ENCODE data around the gene SKAP1. TPM values are rescaled to one million over a fixed set of nuclear protein-coding genes. Genes with fewer than 3 reads are reported as not detected.

Gene SKAP1
- total and polyA plus RNA-seq, 12 donors = 3.2 to 117 (median 10.7) TPM

DNA sequence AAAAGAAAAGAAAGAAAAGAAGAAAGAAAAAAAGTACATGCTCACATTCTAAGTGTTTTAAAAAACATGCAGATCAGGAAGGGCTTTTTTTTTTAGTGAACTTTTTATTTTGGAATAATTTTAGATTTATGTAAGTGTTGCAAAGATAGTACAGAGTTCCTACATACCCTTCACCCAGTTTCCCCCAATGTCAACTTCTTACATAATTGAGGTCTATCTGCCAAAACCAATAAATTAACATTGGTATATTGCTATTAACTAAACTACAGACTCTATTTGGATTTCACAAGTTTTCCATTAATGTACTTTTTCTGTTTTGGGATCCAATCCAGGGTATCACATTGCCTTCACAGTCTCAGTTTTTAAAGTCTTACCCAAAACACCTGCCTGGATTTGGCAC is 81.7 kb downstream of the SKAP1 start:
- no peaks in the 10 kb centered on the region for H3K4me1 ChIP-seq (replicated peaks in 1 of 2)
- H3K4me3 ChIP-seq = no peak overlapping the region
- no peaks in the 10 kb centered on the region for H3K9me3 ChIP-seq (replicated peaks in 1 of 3)
- intact Hi-C loops (cut with DNase I) = loop anchor here (5.0 to 10.0 kb wide), 2 partner anchors 109 to 246 kb away; partner anchors contain the start of genes HOXB3 (in 1 of the 2) and HOXB5 (in 1 of the 2)
- no peaks in the 10 kb centered on the region for H3K36me3 ChIP-seq (replicated peaks in 1 of 2)
- no peaks in the 10 kb centered on the region for H3K27me3 ChIP-seq
- H3K27ac ChIP-seq = no peak overlapping the region
- no peak for TF ChIP-seq POLR2A (IDR thresholded peaks at IDR 0.05)
- TF ChIP-seq, protein P1, sequence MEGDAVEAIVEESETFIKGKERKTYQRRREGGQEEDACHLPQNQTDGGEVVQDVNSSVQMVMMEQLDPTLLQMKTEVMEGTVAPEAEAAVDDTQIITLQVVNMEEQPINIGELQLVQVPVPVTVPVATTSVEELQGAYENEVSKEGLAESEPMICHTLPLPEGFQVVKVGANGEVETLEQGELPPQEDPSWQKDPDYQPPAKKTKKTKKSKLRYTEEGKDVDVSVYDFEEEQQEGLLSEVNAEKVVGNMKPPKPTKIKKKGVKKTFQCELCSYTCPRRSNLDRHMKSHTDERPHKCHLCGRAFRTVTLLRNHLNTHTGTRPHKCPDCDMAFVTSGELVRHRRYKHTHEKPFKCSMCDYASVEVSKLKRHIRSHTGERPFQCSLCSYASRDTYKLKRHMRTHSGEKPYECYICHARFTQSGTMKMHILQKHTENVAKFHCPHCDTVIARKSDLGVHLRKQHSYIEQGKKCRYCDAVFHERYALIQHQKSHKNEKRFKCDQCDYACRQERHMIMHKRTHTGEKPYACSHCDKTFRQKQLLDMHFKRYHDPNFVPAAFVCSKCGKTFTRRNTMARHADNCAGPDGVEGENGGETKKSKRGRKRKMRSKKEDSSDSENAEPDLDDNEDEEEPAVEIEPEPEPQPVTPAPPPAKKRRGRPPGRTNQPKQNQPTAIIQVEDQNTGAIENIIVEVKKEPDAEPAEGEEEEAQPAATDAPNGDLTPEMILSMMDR (IDR thresholded peaks at IDR 0.05) = no peak
- DNase-seq = no peak

DNA sequence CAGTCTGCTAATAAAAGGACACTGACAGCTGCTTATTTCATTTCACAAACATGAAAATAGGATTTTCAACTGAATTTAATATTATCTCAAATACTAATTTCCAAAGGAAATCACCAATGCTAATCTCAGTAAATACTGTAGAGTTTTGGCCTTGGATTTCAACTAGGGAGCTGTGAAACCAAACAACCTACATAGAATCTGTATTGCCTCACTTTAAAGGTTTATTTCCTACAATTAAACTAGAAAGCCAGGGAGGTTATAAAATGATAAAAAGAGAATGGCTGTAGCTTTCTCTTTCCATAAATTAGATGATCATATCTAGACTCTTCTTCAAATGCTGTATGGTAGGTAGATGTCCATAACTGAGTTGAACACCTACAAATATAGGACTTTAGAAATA is 82.8 kb downstream of the SKAP1 start:
- no peak for DNase-seq
- intact Hi-C loops (cut with DNase I) = loop anchor here (5.0 to 10.0 kb wide), 2 partner anchors 110 to 248 kb away; partner anchors contain the start of genes HOXB3 (in 1 of the 2) and HOXB5 (in 1 of the 2)
- Histone ChIP-seq H3K27me3 (no peaks in the 10 kb centered on the region), H3K9me3 (replicated peaks in 1 of 3) (no peaks in the 10 kb centered on the region), H3K4me1 (replicated peaks in 1 of 2) (no peaks in the 10 kb centered on the region), H3K4me3 (no peak overlapping the region), H3K27ac (no peak overlapping the region), H3K36me3 (replicated peaks in 1 of 2) (no peaks in the 10 kb centered on the region)
- TF ChIP-seq POLR2A (IDR thresholded peaks at IDR 0.05) = no peak
- TF ChIP-seq, protein P1 (IDR thresholded peaks at IDR 0.05) = no peak

DNA sequence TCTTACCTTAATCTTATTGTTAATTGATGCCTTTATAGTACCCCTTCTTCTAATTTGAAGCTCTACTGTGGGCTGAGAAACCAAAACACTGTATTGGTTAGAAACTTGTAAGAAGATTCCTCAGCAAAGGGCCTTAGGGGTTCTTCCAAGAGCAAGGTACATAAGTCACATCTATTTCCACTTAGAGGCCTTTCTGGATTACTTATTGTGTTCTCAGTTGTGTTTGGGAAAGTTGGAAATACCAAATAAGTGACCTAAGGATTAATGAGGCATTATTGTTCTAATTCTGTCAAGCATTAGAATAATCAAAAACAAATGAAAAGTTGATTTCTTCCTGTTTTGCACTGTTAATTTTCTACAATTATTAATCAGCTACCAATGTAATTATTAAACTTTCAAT is 85.8 kb downstream of the SKAP1 start:
- Histone ChIP-seq H3K27ac (no peak overlapping the region), H3K9me3 (replicated peaks in 1 of 3) (no peaks in the 10 kb centered on the region), H3K27me3 (no peaks in the 10 kb centered on the region), H3K36me3 (replicated peaks in 1 of 2) (no peaks in the 10 kb centered on the region), H3K4me3 (no peak overlapping the region), H3K4me1 (replicated peaks in 1 of 2) (no peaks in the 10 kb centered on the region)
- TF ChIP-seq POLR2A (IDR thresholded peaks at IDR 0.05) = no peak
- TF ChIP-seq, protein P1 (IDR thresholded peaks at IDR 0.05) = no peak
- no peak for DNase-seq
- intact Hi-C loops (cut with DNase I) = loop anchor here in 1 of 2 donors (10.0 kb wide), 1 partner anchor 251 kb away; the partner anchor contains the start of genes HOXB3 and HOXB5

DNA sequence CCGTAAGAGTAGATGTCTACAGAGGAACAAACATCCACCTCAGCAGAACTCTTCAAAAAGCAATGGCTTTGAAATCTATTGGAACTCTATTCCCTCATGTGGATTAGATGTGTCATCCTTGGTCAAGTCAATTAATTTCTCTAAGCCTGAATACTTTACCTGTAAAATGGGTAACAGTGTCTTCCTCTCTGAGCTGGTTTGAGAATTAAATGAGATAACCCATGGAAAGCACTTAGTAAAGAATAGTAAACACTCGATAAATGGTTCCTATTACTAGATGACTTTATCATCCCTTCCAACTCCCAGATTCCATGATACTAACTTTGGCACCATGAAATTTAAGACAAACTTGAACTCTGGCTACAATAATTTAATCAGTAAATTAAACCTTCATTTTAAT is 89.1 kb downstream of the SKAP1 start:
- no peak for DNase-seq
- intact Hi-C loops (cut with DNase I) = loop anchor here in 1 of 2 donors (10.0 kb wide), 1 partner anchor 254 kb away; the partner anchor contains the start of genes HOXB3 and HOXB5
- Histone ChIP-seq H3K36me3 (replicated peaks in 1 of 2) (no peaks in the 10 kb centered on the region), H3K27ac (no peak overlapping the region), H3K9me3 (replicated peaks in 1 of 3) (no peaks in the 10 kb centered on the region), H3K4me3 (no peak overlapping the region), H3K27me3 (no peaks in the 10 kb centered on the region), H3K4me1 (replicated peaks in 1 of 2) (no peaks in the 10 kb centered on the region)
- no peak for TF ChIP-seq POLR2A (IDR thresholded peaks at IDR 0.05)
- TF ChIP-seq, protein P1 (IDR thresholded peaks at IDR 0.05) = no peak
- WGBS, 4 donors = 95 to 96% (median 95%) methylated on average over 2 of the region's 2 CpGs
